ENCODE measurements around the gene FAM24B. TPM values are rescaled to one million over a fixed set of nuclear protein-coding genes. Genes with fewer than 3 reads are reported as not detected.
"Not testable (repeated sequence)": the region's sequence is repeated elsewhere in the genome, so short reads cannot be mapped to it uniquely, and the experiment has no call there.

Gene FAM24B
- total RNA-seq = 10 to 100 TPM in 1 of 2 experiments, 1 to 10 TPM in 1; 9.3 to 11.0 TPM

- Mint-ChIP-seq H3K4me3 (peak within 1 kb of the TSS; percentile 93), H3K27ac (peak within 1 kb of the TSS; percentile 90), H3K36me3 (ENCODE audit: low read depth) (peaks cover 52% of the 10 kb centered on the region), H3K27me3 (ENCODE audit: low read depth) (no peaks in the 10 kb centered on the region), H3K9me3 (ENCODE audit: insufficient read depth) (peaks cover 7% of the 10 kb centered on the region), H3K4me1 (ENCODE audit: low read depth) (peaks cover 41% of the 10 kb centered on the region)
- DNase-seq (peak; percentile 97), ATAC-seq (peak; percentile 92)
- ChIA-PET CTCF (no interaction called here), POLR2A (interaction anchor here (0.8 to 1.4 kb wide), 3 partner anchors 100 to 131 kb away, joined by 4 to 6 read pairs (median 4); partner anchors contain the start of gene PSTK)
These were observed at the start of gene FAM24B for GRCh38 chr10:122879339-122880273. Gene FAM24B (minus strand): TSS chr10:122879581. CDS start chr10:122850515, 29,066 bp downstream.

- CTCF ChIA-PET = no interaction called here
- no peaks in the 10 kb centered on the region for H3K27me3 Mint-ChIP-seq (ENCODE audit: low read depth)
- no peaks in the 10 kb centered on the region for H3K9me3 Mint-ChIP-seq (ENCODE audit: insufficient read depth)
- ATAC-seq (no peak), DNase-seq (no peak)
- H3K4me3 Mint-ChIP-seq = no peak overlapping the region
- no peaks in the 10 kb centered on the region for H3K36me3 Mint-ChIP-seq (ENCODE audit: low read depth)
- H3K27ac Mint-ChIP-seq = no peak overlapping the region
- POLR2A ChIA-PET = no interaction called here
- H3K4me1 Mint-ChIP-seq (ENCODE audit: low read depth) = no peaks in the 10 kb centered on the region
These were observed 36.3 kb upstream of the FAM24B start for GRCh38 chr10:122915700-122916099.

GRCh38 chr10:122911889-122912484 is 32.6 kb upstream of the FAM24B start:
- ATAC-seq (peak; percentile 93), DNase-seq (peak; percentile 77)
- H3K4me3 Mint-ChIP-seq = no peak overlapping the region
- H3K9me3 Mint-ChIP-seq (ENCODE audit: insufficient read depth) = no peaks in the 10 kb centered on the region
- no peaks in the 10 kb centered on the region for H3K4me1 Mint-ChIP-seq (ENCODE audit: low read depth)
- peaks cover 5% of the 10 kb centered on the region for H3K27me3 Mint-ChIP-seq (ENCODE audit: low read depth)
- ChIA-PET POLR2A (no interaction called here), CTCF (no interaction called here)
- no peaks in the 10 kb centered on the region for H3K36me3 Mint-ChIP-seq (ENCODE audit: low read depth)
- H3K27ac Mint-ChIP-seq = no peak overlapping the region

GRCh38 chr10:122910310-122910709 is 30.9 kb upstream of the FAM24B start, which contains the start of gene FAM24A:
Gene FAM24A (plus strand): TSS chr10:122910610. CDS start chr10:122911635, 1,025 bp downstream.
- Mint-ChIP-seq H3K9me3 (ENCODE audit: insufficient read depth) (no peaks in the 10 kb centered on the region), H3K4me3 (no peak within 1 kb of the TSS), H3K36me3 (ENCODE audit: low read depth) (no peaks in the 10 kb centered on the region), H3K27ac (no peak within 1 kb of the TSS), H3K27me3 (ENCODE audit: low read depth) (peaks cover 8% of the 10 kb centered on the region), H3K4me1 (ENCODE audit: low read depth) (no peaks in the 10 kb centered on the region)
- ATAC-seq = no peak
- ChIA-PET CTCF (no interaction called here), POLR2A (interaction anchor here (0.5 kb wide), 1 partner anchor 34 kb away, joined by 4 read pairs; no protein-coding TSS in a partner anchor)
- no peak for DNase-seq

DNA sequence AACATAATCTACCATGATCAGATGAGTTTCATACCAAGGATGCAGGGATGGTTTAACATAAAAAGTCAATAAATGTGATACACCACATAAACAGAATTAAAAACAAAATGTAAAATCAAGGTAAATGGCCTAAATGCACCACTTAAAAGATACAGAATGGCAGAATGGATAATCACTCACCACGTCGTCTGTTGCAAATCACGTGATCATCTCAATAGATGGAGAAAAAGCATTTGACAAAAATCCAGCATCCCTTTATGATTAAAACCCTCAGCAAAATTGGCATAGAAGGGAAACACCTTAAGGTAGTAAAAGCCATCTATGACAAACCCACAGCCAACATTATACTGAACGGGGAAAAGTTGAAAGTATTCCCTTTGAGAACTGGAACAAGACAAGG is 24.5 kb upstream of the FAM24B start:
- H3K36me3 Mint-ChIP-seq (ENCODE audit: low read depth); ATAC-seq; H3K9me3 Mint-ChIP-seq (ENCODE audit: insufficient read depth); H3K27ac Mint-ChIP-seq; DNase-seq; H3K4me1 Mint-ChIP-seq (ENCODE audit: low read depth); POLR2A ChIA-PET; CTCF ChIA-PET; H3K4me3 Mint-ChIP-seq: not testable (repeated sequence)
- H3K27me3 Mint-ChIP-seq (ENCODE audit: low read depth) = peaks cover 22% of the 10 kb centered on the region

DNA sequence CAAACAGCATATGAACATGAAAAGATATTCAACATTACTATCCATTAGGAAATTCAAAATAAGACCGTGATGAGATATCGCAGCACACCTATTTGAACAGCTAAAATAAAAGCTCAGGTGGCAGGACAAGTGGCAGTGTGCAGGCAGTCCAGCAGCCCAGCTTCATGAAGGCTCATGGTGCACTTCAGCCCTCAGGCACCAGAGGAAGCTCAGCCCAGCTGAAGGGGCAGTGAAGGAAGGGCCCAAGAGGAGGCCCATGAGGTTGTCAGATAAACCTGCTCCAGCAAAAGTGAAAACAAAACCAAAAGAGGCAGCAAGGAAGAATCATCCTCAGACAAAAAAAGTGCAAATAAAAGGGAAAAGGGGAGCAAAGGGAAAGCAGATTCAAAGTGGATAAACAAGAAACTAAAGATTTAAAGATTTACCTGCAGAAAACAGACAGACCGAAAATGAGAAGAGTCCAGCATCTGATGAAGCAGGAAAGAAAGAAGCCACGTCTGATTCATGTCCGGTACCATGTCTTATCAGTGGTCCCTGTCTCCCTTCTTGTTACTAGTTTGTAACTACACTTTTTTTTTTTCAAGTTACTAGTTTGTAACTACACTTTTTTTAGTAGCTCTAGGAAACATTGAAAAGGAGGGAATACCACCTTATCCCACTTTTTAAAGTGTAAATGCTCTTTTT is 15.0 kb upstream of the FAM24B start:
- H3K9me3 Mint-ChIP-seq (ENCODE audit: insufficient read depth) = no peaks in the 10 kb centered on the region
- no peak for ATAC-seq

GRCh38 chr10:122884166-122884565 is 4.8 kb upstream of the FAM24B start:
- Mint-ChIP-seq H3K27ac (no peak overlapping the region), H3K4me3 (no peak overlapping the region), H3K27me3 (ENCODE audit: low read depth) (no peaks in the 10 kb centered on the region), H3K36me3 (ENCODE audit: low read depth) (peaks cover 29% of the 10 kb centered on the region), H3K9me3 (ENCODE audit: insufficient read depth) (no peaks in the 10 kb centered on the region), H3K4me1 (ENCODE audit: low read depth) (peaks cover 17% of the 10 kb centered on the region)
- CTCF ChIA-PET = no interaction called here
- DNase-seq (no peak), ATAC-seq (no peak)
- POLR2A ChIA-PET = no interaction called here

More for the DNA sequence above, 15.0 kb upstream of the FAM24B start:
- Mint-ChIP-seq H3K4me3 (no peak overlapping the region), H3K27ac (no peak overlapping the region), H3K27me3 (ENCODE audit: low read depth) (no peaks in the 10 kb centered on the region), H3K4me1 (ENCODE audit: low read depth) (peaks cover 5% of the 10 kb centered on the region), H3K36me3 (ENCODE audit: low read depth) (peaks cover 12% of the 10 kb centered on the region)
- ChIA-PET POLR2A (no interaction called here), CTCF (no interaction called here)
- DNase-seq = no peak

GRCh38 chr10:122882766-122883165 is 3.4 kb upstream of the FAM24B start:
- POLR2A ChIA-PET = no interaction called here
- ATAC-seq = no peak
- Mint-ChIP-seq H3K4me3 (no peak overlapping the region), H3K36me3 (ENCODE audit: low read depth) (peaks cover 38% of the 10 kb centered on the region), H3K27me3 (ENCODE audit: low read depth) (no peaks in the 10 kb centered on the region), H3K4me1 (ENCODE audit: low read depth) (peaks cover 31% of the 10 kb centered on the region), H3K9me3 (ENCODE audit: insufficient read depth) (no peaks in the 10 kb centered on the region), H3K27ac (no peak overlapping the region)
- DNase-seq = no peak
- CTCF ChIA-PET = no interaction called here

GRCh38 chr10:122878799-122879338 is 512 bp downstream of the FAM24B start:
- ChIA-PET CTCF (no interaction called here), POLR2A (no interaction called here)
- ATAC-seq (peak; percentile 10), DNase-seq (no peak)
- Mint-ChIP-seq H3K36me3 (ENCODE audit: low read depth) (peaks cover 59% of the 10 kb centered on the region), H3K27ac (peak overlapping the region; percentile 90), H3K4me1 (ENCODE audit: low read depth) (peaks cover 41% of the 10 kb centered on the region), H3K9me3 (ENCODE audit: insufficient read depth) (peaks cover 14% of the 10 kb centered on the region), H3K27me3 (ENCODE audit: low read depth) (no peaks in the 10 kb centered on the region), H3K4me3 (peak overlapping the region; percentile 93)

GRCh38 chr10:122877264-122877663 is 2.1 kb downstream of the FAM24B start:
- Mint-ChIP-seq H3K27me3 (ENCODE audit: low read depth) (no peaks in the 10 kb centered on the region), H3K9me3 (ENCODE audit: insufficient read depth) (peaks cover 18% of the 10 kb centered on the region), H3K4me3 (no peak overlapping the region), H3K27ac (no peak overlapping the region), H3K4me1 (ENCODE audit: low read depth) (peaks cover 39% of the 10 kb centered on the region), H3K36me3 (ENCODE audit: low read depth) (peaks cover 65% of the 10 kb centered on the region)
- ChIA-PET POLR2A (no interaction called here), CTCF (no interaction called here)
- ATAC-seq (no peak), DNase-seq (no peak)

DNA sequence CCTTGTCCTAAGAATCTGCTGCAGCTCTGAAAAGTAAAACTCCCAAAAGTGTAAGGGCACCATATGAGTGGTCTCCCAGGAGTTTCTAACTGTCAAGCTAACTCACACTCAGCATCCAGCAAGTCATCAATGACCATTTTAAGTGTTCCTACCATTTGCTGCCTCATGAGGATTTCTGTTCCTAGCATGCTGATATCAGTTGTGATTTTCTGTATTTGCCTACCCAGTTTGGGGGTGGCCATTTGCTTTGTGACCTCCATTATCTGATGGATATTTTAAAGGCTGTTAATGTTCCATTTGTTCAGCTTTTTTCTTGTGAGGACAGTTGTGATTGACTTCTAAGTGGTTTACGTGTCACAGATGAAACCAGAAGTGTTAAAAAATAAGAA is 2.9 kb downstream of the FAM24B start:
- Mint-ChIP-seq H3K27me3 (ENCODE audit: low read depth) (no peaks in the 10 kb centered on the region), H3K9me3 (ENCODE audit: insufficient read depth) (peaks cover 18% of the 10 kb centered on the region), H3K4me3 (no peak overlapping the region), H3K4me1 (ENCODE audit: low read depth) (peaks cover 39% of the 10 kb centered on the region), H3K36me3 (ENCODE audit: low read depth) (peaks cover 66% of the 10 kb centered on the region), H3K27ac (no peak overlapping the region)
- DNase-seq = no peak
- POLR2A ChIA-PET = interaction anchor here (0.7 kb wide), 1 partner anchor 33 kb away, joined by 4 read pairs; no protein-coding TSS in a partner anchor
- ATAC-seq = no peak
- CTCF ChIA-PET = no interaction called here
